Central memory CD8-positive, alpha-beta T cell (primary cell): Measurements from ENCODE around the gene MAT1A.
"Not testable (repeated sequence)": the region's sequence is repeated elsewhere in the genome, so short reads cannot be mapped to it uniquely, and the experiment has no call there.

Experiments
- ATAC-seq: fragments of 150-1000 bp; cut with Tn5 transposase; replicated peaks from 2 replicates; pipeline ENCODE4 v1.10.0; 2022; ENCODE audit warnings: mild to moderate bottlenecking, moderate FRiP score, moderate number of reproducible peaks; ENCODE audit not compliant: poor library complexity, severe bottlenecking; ENCODE audit errors: extremely low read depth
- DNase-seq, 2 donors: peaks; one replicate each; pipeline ENCODE4 v3.0.0; 2021; ENCODE audit warnings: low spot score in 2 of 2
- H3K27ac Mint-ChIP-seq: one replicate; pipeline ENCODE4 v1.8.0; 2022; ENCODE audit warnings: low read depth, mild to moderate bottlenecking, moderate library complexity, mixed read lengths
- H3K27me3 Mint-ChIP-seq: one replicate; pipeline ENCODE4 v1.8.0; 2022; ENCODE audit warnings: mixed read lengths
- H3K36me3 Mint-ChIP-seq: one replicate; pipeline ENCODE4 v1.8.0; 2022; ENCODE audit warnings: mild to moderate bottlenecking, moderate library complexity, mixed read lengths; ENCODE audit not compliant: insufficient read depth
- H3K4me1 Mint-ChIP-seq: one replicate; pipeline ENCODE4 v1.8.0; 2022; ENCODE audit warnings: mixed read lengths
- H3K4me3 Mint-ChIP-seq: one replicate; pipeline ENCODE4 v1.8.0; 2022; ENCODE audit warnings: mild to moderate bottlenecking, moderate library complexity, mixed read lengths
- H3K9me3 Mint-ChIP-seq: one replicate; pipeline ENCODE4 v1.8.0; 2022; ENCODE audit warnings: mixed read lengths

Gene MAT1A

DNA sequence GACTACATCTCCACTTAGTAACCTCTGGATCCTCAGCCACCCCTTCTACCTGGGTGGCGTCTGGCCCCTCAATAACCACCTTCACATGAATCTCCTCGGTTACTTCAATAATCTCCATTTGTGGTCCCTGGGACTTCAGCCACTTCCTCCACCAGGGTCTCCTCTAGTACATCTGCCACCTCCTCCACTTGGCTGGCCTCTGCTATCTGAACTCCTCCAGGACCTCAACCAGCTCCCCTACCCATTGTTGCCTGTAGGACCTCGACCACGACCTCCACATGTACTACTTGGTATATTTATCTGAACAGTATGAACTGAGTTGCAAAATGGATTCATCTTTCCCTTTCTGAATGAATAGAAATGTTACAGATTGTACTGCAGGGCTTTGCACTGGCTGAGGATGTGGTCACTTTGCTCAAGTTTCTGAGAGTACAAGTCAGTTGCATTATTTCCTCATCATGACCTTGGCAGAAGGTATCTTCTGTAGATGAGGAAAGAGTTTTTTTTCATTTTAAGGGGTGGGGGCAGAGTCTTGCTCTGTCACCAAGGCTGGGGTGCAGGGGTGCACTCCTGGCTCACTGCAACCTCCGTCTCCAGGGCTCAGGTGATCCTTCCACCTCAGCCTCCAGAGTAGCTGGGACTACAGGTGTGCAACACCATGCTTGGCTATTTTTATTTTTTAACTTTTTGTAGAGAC, 36.0 kb downstream of the MAT1A start:
- peak overlapping the region; percentile 1 for H3K27ac Mint-ChIP-seq

DNA sequence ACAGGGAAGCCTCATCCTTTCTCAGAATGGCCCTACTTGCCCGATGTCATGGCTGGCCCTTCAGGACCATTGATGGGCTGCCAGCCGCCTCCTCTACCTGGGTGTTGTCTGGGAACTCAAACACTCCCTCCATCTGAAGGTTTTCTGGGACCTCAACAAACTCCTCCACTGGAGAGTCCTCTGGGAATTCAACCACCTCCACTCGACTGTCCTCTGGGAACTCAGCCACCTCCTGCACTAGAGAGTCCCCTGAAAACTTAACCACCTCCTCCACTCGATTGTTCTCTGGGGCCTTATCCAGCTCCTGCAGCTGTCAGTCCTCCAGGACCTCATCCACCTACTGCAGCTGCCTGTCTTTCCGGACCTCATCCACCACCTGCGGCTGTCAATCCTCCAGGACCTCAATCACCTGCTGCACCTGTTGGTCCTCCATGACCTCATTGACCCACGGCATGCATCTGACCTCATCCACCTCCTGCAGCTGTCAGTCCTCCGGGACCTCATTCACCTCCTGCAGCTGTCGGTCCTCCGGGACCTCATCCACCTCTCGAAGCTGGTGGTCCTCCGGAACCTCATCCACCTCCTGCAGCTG, 37.1 kb downstream of the MAT1A start:
- Mint-ChIP-seq H3K36me3 (no peaks in the 10 kb centered on the region), H3K9me3 (no peaks in the 10 kb centered on the region), H3K27ac (no peak overlapping the region), H3K4me3 (no peak overlapping the region), H3K4me1 (peaks cover 5% of the 10 kb centered on the region), H3K27me3 (peaks cover 17% of the 10 kb centered on the region)
- ATAC-seq (no peak), DNase-seq (no peak)

More for the DNA sequence above, 36.0 kb downstream of the MAT1A start:
- peak; percentile 36 for ATAC-seq
- peak overlapping the region; percentile 3 for H3K4me3 Mint-ChIP-seq
- peaks cover 10% of the 10 kb centered on the region for H3K27me3 Mint-ChIP-seq
- no peaks in the 10 kb centered on the region for H3K9me3 Mint-ChIP-seq
- no peaks in the 10 kb centered on the region for H3K36me3 Mint-ChIP-seq
- peaks cover 5% of the 10 kb centered on the region for H3K4me1 Mint-ChIP-seq
- no peak for DNase-seq

DNA sequence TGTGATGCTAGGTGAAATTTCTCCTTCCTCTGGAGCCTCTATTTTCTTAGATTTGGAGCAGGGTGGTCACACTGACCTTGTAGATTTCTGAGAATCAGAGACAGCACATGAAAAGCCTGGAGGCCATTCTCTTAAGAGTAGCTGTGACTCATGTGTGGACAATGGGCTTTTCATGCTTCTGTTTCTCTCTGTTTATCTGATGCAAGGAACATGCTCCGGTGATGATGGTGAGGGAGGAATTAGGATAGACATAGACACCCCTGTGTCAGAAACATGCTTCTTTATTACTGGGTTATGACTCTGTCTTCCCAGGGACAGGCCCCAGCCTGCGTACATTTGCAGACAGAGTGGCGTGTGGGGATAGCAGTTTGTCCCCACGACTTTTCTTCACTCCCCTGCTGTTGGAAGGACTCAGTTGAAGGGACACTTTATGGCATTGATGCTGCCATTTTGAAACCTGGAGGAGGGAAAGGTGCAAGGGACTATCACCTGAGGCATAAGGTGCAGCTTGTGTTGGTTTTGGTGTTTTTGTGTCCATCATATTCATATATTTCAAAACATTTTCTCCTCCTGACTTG, 37.7 kb downstream of the MAT1A start:
- H3K4me3 Mint-ChIP-seq, H3K27ac Mint-ChIP-seq, DNase-seq, H3K36me3 Mint-ChIP-seq, ATAC-seq, H3K9me3 Mint-ChIP-seq, H3K4me1 Mint-ChIP-seq: not testable (repeated sequence)
- peaks cover 17% of the 10 kb centered on the region for H3K27me3 Mint-ChIP-seq

DNA sequence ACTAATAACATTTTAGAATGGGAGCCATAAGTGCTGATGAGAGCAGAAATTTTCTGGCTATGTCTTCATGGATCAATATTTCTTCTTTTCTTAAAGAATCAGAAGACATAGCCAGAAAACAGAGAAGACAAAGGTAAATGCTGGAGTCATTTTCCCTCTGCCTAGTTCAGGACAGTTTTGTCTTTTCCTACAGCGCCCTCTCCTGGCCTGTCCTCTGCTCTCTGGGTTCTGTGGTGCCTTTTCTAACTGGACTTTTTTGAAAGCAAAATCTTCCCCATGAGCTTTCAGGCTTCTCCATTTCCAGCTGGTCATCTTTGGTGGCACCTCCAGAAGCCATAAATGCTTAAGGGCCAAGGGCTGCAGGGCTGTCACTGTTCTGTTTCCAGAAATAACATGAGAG, 39.1 kb downstream of the MAT1A start:
- not testable (repeated sequence) for H3K4me3 Mint-ChIP-seq, H3K4me1 Mint-ChIP-seq, DNase-seq, ATAC-seq, H3K9me3 Mint-ChIP-seq, H3K36me3 Mint-ChIP-seq, H3K27ac Mint-ChIP-seq
- H3K27me3 Mint-ChIP-seq = peaks cover 18% of the 10 kb centered on the region

DNA sequence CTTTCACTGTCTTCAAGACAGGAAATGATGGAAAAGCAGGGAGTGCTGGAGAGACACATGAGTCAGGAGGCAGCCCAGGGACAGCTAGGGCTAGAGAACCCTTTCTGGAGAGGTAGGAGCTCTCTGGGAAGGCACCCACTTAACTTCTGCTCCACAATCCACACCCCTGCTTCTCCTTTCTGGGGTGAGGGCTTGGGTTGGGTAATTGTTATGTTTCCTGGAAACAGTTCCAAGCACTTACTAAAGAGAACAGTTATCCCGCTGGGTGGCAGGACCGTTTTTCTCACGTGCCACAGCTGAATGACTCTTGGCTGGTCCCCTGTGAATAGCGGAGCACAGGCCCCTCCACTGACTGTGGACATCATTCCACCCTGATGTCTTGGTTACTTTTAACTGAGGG, 39.6 kb downstream of the MAT1A start:
- not testable (repeated sequence) for H3K36me3 Mint-ChIP-seq, H3K4me1 Mint-ChIP-seq, ATAC-seq, DNase-seq, H3K4me3 Mint-ChIP-seq, H3K9me3 Mint-ChIP-seq, H3K27ac Mint-ChIP-seq
- H3K27me3 Mint-ChIP-seq = peaks cover 23% of the 10 kb centered on the region

DNA sequence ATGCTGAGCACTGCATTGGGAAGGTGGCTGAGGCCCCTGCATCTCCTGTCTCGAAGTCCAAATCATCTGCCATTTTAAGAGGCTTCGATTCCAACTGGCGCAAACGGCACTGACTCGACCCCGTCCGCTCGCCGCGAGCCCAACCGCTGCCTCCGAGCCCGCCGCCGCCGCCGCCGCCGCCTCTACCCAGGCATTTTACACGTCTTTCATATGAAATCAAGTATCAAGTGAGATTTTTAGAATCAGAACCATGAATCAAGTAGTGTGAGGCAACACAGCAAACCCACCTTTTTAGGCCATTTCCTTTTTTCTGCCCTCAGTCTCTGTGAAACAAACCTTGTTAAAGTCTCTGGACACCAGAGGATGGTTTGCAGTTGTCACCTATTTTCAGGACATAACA, 41.8 kb downstream of the MAT1A start:
- not testable (repeated sequence) for H3K9me3 Mint-ChIP-seq, H3K27ac Mint-ChIP-seq, H3K4me3 Mint-ChIP-seq, ATAC-seq, H3K36me3 Mint-ChIP-seq, DNase-seq, H3K4me1 Mint-ChIP-seq
- H3K27me3 Mint-ChIP-seq = peaks cover 39% of the 10 kb centered on the region

DNA sequence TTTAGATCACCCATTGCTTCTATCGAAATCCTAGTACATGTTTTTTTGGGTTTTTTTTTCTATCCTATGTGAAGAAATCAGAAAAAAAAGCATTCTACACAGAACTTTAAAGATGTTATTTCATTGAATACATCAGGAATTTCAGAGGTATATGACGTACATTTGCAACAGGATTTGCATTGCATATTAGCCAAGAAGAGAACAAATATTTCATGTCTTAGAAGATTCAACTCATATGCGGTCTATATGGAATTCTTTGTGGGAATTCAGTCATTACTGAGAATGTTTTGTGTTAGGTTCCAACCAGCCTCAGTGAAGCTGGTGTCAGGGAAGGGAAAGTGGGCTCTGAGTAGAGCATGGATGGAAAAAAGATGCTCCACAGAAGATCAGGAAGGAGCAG, 45.1 kb downstream of the MAT1A start:
- not testable (repeated sequence) for H3K36me3 Mint-ChIP-seq, H3K27ac Mint-ChIP-seq, ATAC-seq, H3K9me3 Mint-ChIP-seq, H3K4me3 Mint-ChIP-seq, DNase-seq, H3K4me1 Mint-ChIP-seq
- H3K27me3 Mint-ChIP-seq = peaks cover 35% of the 10 kb centered on the region

DNA sequence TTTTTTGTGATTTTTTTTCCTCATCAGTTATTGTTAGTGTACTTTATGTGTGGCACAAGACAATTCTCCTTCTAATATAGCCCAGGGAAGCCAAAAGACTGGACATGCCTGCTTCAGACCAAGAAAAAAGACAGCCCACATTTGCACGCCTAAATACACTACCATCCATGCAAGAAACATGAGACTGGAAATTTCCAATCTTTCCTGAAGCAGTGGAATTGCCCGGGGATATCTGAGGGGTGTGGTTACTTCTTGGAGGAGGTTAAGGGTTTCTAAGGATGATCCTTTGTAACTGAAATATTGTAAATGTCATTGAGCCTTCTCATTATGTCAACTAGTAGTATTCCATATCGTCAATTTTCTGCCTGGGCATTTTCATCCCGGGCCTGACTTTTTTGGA, 47.1 kb downstream of the MAT1A start:
- peaks cover 27% of the 10 kb centered on the region for H3K27me3 Mint-ChIP-seq
- not testable (repeated sequence) for H3K27ac Mint-ChIP-seq, H3K4me3 Mint-ChIP-seq, H3K4me1 Mint-ChIP-seq, H3K9me3 Mint-ChIP-seq, H3K36me3 Mint-ChIP-seq, DNase-seq, ATAC-seq

DNA sequence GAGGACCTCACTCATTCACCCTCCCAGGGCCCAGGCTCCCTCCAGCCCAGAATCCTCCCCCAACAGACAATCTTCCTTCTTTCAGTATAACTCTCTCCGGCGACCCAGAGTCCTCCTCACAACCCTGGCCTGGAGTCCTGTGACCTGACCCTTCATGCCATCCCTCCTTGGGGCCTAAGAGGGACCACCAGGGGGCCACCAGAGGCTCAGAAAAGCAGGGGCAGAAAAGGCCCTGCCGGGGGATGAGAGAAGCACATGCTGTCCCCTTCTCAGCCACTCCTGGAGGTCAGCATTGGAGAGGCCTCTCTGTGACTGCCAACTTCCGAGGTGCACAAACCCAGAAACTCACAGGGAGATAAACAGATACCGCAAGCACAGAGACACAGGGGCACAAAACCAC, 53.0 kb downstream of the MAT1A start:
- not testable (repeated sequence) for H3K27me3 Mint-ChIP-seq, H3K36me3 Mint-ChIP-seq, ATAC-seq, DNase-seq, H3K4me1 Mint-ChIP-seq, H3K4me3 Mint-ChIP-seq, H3K9me3 Mint-ChIP-seq
- peak overlapping the region; percentile 78 for H3K27ac Mint-ChIP-seq

DNA sequence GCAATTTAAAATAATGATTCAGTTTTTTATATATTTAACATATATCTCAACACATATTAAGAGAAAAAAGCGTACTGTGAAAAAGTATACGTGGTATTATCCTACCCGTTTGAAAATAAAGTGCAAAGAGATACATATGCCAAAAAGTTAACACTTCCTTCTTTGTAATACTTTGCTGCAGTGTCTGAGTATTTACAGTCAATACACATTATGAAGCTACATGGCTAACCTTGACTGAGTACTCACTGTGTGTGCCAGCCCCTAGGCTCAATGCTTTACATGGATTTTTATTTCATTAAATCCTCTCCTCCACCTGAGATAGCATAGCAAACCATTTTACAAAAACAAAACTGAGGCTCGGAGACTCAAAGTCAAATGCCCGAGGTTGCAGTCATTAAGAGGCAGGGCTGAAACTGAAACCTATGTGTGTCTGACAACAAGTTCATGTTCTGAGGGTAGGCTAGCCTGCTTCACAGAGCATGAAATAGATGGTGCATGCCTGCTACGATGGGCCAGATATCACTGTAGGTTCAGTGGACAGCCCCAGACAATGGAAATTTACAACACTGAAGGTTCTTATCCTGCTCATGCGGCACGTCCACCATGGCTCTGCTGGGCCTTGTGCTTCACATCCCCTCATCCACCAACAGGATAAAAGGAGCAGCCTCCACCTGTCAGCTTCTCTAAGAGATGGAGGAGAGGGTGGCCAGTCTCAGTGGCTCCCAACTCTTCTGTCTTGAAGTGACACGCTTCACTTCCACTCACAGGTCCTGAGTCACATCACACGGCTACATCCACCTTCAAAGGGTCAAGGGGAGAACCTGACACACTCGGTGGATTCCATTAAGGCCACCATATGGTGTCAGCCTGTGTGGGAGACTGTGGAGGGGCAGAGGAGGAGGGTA, 54.9 kb downstream of the MAT1A start:
- not testable (repeated sequence) for DNase-seq, H3K27me3 Mint-ChIP-seq, H3K4me3 Mint-ChIP-seq, H3K4me1 Mint-ChIP-seq, ATAC-seq, H3K36me3 Mint-ChIP-seq, H3K27ac Mint-ChIP-seq, H3K9me3 Mint-ChIP-seq

DNA sequence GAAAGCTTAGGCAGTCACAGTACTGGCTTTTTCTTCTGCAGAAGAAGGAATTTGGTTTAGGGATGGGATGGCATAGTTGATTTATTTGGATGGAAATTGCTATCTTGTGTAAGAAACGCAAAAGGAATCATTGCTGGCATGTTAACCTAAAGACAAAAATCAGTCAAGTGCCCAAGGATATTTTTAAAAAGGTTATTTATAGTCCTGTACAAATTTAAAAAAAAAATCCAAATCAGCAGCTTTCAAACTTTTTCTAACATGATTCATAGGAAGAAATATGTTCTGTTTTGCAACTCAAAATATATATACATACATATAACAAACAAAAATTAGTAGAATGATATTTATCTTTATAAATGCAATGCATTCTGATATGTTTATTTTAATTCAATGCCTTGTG, 55.6 kb downstream of the MAT1A start:
- not testable (repeated sequence) for H3K4me3 Mint-ChIP-seq, H3K4me1 Mint-ChIP-seq, DNase-seq, H3K27me3 Mint-ChIP-seq, H3K9me3 Mint-ChIP-seq, H3K27ac Mint-ChIP-seq, ATAC-seq, H3K36me3 Mint-ChIP-seq

DNA sequence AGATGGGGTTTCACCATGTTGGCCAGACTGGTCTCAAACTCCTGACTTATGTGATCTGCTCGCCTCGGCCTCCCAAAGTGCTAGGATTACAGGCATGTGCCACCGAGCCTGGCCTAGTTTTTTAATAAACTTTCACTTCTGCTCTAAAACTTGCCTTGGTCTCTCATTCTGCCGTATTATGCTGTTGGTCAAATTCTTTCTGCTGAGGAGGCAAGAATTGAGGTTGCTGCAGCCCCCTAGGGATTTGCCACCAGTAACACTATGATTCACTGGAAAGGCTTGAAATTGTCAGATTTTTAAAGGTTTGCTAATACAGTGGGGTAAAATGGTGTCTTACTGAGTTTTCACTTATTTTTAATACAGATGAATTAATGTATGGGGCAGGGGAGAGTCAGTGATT, 62.7 kb downstream of the MAT1A start:
- H3K27ac Mint-ChIP-seq = not testable (repeated sequence)
- H3K27me3 Mint-ChIP-seq = peaks cover 21% of the 10 kb centered on the region

More for the DNA sequence above, 62.7 kb downstream of the MAT1A start:
- H3K4me3 Mint-ChIP-seq, H3K36me3 Mint-ChIP-seq, ATAC-seq, DNase-seq, H3K4me1 Mint-ChIP-seq, H3K9me3 Mint-ChIP-seq: not testable (repeated sequence)
